Activated CD4-positive, alpha-beta T cell treated with anti-CD3 and anti-CD28 coated beads, Interleukin-2, Interleukin-6, amounts not matched to agents 100 ng/mL and 50 ng/mL, durations not matched to agents 16 hours and 8 hours (primary cell): ENCODE data around the gene PLEKHG1.

Experiments
- DNase-seq: peaks from one replicate; pipeline ENCODE4 v3.0.0-alpha.2; 2020

PLEKHG1 gene

DNA sequence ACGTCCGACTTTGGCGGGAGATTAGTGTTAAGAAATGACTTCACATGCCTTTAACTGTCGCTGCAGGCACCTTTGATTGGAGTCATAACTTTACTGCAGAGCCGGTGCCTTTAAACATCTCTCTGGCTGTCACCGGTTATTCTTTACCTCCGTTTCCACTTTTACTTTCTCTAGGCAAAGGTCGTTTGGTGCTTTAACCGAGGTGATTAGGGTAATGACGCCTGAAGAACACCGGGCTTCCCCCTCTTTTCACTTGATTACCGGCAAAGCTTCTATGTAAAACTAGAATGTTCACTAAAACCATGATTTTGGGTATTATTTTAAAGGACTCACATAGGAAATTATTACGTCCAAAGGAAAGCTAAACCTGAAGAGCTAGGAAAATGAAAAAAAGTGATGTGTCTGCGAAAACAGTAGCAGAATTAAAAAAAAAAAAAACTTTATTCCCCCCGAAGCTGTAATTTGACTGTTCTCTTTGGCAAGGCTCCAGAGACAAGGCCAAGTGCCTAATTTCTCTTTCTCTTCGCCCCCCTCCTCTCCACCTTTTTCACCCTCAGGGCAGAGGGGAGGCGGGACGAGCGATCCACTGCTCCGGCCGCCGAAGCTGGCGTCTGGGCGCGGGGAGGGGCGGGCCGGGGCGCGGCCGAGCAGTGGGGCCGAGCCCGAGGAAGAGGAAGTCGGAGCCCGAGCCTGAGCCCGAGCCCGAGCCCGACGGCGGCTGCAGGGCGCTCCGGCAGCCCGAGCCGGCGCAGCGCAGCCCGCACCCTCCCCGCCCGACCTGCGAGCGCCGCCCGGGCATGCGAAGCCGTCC is at the start of gene PLEKHG1:
TSS of gene PLEKHG1 (plus strand) at position 687 of the 811 bp plus-strand sequence. CDS start 133,797 bp downstream, outside the sequence.
- peak; percentile 74 for DNase-seq

DNA sequence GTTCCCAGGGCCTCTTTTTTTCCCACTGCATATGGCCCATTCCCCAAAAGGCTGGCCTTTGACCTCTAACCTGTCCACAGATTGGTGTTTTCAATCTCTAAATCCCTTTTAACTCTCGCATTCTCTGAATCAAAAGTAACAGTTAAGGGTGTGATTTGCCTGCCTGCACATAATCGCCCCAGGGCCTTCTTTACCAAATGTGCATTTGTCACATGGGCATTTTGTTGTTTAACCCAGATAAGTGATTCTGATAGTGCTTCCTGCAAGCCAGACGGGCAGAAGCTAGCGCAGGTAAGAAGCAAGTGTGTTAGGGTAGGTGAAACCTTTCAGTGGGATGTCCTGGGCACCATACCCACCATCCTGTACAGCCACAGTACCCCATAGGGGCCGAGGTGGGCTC is 49.4 kb upstream of the PLEKHG1 start:
- no peak for DNase-seq

DNA sequence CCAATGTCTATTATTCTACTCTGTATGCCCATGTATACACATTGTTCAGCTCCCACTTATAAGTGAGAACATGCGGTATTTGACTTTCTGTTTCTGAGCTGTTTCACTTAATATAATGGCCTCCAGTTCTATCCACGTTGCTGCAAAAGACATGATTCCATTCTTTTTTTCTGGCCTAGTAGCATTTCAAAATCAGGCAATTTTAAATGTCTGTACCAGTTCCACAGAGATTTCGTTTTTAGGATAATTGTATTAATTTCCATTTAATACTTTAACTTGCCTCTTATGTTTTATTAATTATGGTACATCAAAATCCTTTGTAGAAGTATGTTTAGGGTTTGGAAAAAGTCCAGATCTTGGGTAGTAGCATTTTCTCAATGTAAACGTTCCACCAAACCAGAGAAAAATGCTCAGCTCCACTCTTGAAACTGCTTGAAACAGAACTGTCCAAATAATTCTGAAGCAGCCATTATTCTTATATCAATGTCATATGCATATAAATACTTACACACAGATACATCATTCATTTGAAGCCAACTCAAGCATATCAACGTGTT is 42.6 kb upstream of the PLEKHG1 start:
- DNase-seq = no peak

DNA sequence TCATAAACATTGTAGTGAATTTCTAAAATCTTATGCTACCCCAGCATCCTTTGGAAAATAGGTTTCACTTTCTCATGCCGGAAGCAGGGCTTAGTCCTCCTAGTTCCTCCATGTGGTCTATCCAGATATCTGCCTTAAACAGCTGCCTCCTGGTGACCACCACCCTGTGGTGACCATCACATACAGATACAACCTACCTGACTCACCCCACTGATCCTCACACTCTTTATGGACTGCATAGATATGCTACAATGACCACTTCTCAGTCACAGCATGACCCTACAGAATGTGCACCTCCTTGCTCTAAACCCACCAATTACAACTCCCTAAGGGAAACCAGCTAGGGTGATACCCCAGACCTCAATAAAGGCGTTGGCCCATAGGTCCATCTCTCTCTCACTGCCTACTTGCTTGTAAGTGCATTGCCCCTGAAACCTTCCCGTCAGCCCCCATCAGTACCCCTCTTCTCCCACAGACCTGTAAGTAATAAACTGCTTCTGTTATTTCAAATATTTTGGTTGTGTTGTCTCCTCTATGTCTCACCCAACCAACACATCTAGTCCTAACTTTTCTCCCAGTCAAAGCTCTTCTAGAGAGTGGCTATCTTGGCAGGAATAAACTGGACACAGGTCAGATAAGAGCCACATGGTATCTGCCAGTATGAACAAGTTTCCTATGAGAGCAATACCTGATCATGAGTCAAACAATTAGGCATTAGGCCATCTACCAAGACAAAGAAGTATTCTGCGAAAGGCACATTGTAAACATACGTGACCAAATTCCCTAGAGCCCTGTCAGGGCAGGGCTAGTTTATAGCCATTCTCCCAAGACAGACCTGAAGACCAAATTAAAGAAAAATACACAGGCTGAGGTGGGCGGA is 39.4 kb upstream of the PLEKHG1 start:
- no peak for DNase-seq

DNA sequence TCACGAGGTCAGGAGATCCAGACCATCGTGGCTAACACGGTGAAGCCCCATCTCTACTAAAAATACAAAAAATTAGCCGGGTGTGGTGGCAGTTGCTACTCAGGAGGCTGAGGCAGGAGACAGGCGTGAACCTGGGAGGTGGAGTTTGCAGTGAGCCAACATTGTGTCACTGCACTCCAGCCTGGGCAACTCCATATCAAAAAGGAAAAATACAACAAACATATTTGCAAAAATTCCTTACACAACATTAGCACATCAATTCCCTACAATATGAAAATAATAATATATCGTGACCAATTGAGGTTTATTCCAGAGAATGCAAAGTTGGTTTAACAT is 38.8 kb upstream of the PLEKHG1 start:
- no peak for DNase-seq

DNA sequence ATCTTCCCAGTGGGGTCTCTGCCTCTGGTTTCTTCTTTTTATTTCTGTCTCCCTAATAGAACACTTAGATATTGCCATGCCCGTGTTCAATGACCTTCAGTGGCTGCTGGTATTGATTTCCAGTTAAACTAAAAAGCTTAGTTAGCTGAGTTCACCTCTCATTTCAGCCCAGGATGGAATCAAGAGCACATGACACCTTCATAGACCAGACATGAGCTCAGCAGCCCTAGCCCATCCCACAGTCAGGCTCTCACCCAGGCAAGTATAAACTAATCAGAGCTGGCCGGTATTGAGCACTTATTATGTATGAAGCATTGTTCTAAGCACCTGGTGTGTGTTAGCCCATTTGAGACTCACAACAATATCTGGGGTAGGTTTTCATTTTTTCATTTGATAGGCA is 33.7 kb upstream of the PLEKHG1 start:
- no peak for DNase-seq

DNA sequence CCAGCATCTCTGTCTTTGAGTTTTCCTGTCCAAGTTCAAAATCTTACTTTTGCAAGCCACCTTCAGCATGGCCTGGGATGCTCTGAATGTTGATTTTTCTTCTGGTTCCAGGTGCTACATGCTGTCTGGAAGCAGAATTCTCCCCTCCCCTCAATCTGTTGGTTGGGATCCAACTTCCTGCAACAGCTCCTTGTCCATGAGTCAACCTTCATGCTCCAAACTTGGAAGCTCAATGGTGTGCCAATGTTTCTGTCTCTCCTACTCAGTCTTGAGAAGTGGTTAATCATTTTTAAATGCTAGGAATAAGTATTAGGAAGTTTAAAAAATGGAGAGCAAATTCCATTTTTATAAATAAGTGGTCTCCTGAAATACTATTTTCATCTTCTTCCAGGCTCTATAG is 33.2 kb upstream of the PLEKHG1 start:
- DNase-seq = no peak

DNA sequence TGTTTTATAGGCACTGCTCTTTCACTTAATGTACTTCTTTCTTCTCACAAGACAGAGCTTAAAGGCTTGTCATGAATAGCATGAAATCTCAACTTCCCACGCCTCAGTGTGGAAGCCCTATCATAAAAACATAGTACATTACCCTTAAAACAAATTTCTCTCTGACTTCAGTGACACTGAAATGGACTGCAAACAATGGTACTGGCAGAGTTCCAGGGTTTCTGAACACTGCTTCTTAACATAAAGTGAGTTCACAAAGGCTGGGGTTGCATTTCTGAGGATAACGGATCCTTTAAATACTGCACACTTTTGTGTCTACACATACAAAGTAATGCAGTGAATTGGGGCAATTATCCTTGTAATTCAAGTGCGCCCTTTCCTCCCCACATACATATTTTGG is 32.3 kb upstream of the PLEKHG1 start:
- DNase-seq = no peak

DNA sequence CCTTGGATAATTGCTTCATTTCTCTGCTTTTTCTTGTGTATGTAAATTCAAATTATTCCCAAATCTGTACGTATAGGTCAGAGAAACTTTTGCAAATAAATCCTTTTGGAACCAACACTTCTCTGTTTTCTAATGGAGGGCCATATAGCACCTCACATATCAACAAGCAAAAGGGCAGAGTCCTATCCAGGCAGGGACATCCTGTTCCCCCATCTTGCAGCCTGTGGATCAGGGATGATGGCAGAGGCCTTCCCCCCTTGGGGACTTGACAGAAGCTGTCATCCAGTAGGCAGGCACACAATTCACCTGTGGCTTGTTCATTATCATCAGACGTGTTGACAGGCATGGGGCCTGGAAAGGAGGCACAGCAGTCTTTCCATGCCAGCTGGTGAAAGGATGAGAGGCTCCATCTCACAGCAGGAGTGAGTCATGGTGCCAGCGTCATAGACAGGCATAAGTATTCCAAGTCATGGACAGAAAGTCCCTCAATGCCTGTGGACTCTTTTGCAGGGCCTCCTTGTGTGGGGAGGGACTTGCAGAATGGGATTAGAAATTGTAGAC is 31.8 kb upstream of the PLEKHG1 start:
- DNase-seq = no peak

DNA sequence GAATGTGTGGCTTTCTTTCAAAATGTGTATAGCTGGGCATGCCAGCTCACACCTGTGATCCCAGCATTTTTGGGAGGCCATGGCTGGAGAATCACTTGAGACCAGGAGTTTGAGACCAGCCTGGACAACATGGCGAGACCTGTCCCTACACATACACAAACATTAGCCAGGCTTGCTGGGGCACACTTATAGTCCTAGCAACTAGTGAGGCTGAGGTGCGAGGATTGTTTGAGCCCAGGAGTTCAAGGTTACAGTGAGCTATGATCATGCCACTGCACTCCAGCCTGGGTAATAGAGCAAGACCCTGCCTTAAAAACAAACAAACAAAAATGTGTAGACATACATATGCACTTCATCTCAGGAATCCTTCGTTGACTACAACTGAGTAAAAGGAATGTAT is 31.1 kb upstream of the PLEKHG1 start:
- no peak for DNase-seq

DNA sequence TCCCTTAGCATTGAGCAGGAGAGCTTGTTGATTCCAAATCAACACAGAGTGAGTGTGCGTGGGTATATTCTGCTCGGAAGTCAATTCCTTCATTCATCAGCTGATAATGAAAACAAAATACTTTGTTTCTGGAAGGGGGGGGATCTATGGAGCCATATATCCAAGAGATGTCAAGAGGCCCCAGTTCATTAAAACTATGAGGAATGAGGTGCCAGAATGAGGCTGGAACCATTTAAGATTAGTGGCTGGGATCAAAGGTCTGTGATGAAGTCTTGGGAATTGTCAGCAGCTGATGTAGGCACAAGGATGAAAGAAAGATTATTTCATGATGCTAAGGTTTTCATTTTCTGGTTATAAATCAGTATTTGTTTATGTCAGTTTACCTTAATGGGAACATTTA is 30.5 kb upstream of the PLEKHG1 start:
- DNase-seq = no peak

DNA sequence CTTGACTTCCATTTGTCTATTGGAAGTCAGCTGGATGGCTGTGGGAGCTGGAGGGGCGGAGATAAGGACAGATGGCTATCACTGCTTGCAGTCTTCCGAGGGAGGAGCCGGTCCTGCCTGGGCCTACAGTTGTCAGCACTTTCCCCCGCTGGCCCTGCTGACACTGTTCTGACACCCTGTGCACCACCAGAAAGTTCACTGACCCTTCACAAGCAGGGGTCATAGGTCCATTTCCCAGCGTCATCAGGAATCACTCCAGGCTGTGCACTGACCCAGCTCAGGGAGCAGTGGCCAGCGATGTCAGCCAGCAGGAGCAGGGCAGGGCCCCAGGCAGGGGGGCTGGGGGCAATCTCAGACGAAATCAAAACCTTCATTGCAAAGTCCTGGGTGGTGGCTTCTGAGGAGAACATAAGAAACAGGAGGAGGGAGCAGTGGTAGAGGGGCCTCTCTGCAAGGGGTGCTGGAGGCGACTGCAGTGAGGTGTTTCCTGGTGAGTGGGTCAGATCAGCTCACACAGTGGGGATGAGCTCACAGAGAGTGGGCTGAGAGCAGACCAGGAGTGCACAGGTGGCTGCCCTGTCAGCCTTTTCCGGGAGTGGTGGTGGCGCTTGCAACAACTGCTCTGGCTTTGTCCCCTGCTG is 26.5 kb upstream of the PLEKHG1 start:
- no peak for DNase-seq

DNA sequence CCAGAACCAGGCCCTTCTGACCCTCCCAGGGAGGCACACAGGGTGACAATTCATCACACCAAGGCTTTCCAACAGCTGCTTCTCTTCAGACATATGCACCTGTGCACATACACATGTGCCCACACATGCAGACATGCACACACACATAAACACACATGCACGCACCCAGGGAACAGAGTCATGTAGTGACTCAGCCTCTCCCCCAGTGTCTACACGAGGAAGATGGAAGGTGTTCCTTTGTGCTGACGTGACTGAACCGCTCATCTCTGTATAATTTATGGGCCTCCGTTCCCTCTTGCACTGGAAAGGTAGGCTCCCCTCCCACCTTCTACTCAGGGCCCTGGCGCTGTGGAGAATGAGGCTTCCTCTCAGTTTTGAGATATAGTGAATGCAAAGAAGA is 23.8 kb upstream of the PLEKHG1 start:
- DNase-seq = no peak

DNA sequence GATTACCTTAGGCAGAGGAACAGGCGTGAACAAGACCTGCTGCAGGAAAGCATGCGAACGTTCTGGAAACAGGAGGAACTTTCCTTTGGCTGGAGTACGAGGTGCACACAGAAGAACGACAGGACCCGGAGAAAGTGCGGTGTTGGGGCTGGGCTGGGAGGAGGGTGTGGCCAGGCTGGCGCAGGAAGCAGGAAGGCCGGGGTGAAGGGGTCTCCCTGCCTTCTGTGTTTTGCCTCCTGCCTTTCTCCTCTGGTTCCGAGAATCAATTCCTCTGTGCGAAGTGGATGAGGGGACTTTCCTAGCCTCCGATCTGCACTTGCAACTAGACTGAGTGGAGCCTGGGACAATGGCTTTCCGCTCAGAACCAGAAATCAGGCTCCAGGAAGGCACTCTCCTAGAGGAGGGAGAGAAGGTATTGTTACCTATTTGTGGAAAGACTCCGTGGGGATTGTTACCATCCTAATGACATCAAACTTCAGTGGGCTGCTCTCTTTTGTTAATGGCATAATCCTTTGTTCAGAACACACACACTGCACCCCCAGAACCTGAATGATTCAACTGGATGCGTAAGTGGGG is 22.9 kb upstream of the PLEKHG1 start:
- no peak for DNase-seq

DNA sequence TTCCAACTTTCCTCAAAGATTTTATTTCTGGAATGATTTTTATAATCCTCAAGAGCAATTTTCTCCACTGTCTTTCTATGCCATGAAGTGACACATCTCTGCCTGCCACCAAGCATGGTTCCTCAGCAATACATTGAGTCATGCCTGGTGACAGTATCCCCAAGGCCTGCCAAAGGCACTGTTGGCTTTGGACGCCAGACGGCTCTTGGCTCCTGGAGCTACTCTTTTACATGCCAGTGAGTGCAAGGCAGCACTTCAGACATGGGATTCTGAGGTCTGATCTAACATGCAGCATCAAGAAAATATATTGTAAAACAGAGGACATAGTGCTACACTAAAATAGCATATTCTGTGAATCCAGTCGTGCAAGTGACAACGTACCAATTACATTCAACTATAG is 20.1 kb upstream of the PLEKHG1 start:
- DNase-seq = no peak

DNA sequence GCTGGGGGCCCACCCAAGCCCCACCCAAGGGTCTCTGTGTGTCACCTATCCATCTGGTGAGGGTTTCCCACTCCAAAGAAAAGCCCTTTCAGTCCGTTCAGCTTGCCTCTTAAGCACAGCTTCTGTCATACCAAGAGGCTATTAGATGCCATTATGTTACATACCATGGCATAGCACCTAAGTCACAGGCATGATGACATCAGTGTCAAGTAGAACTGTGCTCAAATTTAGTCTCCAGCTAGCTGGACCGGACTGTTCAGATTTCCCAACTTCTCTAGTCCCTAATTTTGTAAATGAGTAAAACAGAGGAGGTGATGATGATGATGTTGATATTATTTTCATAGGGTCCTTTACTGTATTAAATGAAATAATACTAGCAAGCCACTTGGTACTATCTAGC is 19.2 kb upstream of the PLEKHG1 start:
- no peak for DNase-seq

DNA sequence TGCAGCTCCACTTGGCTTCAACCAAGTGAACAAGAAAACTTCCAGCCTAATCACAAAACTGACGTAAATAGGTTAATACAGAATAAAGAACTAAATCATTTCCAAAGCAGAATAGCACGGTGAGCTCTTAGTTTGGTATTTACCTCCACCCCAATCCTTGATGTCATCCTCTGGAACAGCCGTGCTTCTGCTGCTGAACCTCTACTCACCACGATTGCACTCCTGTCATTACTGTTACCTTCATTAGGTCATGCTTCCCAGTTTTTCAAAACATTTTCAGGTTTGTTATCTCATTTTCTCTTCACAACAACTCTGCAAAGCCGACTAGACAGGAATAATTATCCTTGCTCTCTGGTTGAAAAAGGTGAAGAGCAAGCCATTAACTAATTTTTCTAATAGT is 15.6 kb upstream of the PLEKHG1 start:
- no peak for DNase-seq

DNA sequence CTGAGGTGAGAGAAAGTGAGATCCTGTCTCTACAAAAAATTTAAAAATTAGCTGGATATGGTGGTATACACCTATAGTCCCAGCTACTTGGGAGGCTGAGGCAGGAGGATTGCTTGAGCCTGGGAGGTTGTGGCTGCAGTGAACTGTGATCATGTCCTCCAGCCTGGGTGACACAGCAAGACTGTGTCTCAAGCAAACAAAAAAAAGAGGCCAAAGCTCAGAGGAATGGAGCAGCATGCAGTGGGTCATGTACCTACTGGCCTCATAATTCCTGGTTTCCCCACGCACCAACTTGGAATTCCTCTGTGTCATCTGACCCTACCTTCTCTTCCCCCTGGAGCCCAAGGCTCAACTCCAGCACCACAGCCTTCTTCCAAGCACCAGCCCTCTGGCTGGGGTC is 15.1 kb upstream of the PLEKHG1 start:
- no peak for DNase-seq

DNA sequence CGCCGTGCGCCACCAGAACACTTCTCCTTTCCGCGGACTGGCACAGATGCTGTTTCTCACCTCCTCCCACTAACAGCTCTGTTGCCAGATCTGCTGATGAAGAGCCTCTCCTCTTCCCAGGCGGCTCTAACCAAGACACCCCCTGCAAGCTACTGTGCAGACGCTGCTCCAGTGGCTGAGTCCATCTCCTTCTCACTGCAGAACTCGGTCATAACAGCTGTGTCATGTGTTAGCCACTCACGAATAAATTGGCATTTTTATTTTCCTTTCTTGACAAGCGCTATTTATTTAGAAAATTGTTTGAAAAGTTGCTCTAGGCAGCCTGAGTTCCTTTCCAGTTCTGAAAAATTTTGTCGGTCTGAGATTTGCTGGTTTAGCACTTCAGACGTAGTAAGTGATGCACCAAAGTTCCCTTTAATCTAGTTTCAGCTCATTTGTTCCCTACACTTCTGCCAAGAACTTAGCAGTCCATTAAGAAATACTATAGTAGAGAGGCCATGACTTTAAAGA is 12.8 kb upstream of the PLEKHG1 start:
- no peak for DNase-seq

DNA sequence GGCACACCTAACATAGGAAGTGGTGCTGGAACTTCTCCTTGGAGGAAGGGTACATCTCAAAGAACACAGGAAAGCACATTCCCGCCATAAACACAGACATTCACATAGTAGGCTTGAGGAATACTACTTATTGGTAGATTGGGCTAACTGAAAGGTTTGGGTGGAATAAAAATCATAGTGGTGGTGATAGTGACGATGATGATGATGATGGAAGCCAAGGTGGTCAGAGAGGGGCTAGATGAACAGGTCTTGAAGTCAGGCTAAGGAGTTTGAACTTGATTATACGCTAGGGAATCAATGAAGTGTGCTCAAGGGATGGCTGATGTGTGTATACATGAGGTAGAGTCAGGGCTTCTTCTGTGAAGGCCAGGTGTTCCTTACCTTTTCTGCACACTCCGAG is 12.0 kb upstream of the PLEKHG1 start:
- DNase-seq = no peak

DNA sequence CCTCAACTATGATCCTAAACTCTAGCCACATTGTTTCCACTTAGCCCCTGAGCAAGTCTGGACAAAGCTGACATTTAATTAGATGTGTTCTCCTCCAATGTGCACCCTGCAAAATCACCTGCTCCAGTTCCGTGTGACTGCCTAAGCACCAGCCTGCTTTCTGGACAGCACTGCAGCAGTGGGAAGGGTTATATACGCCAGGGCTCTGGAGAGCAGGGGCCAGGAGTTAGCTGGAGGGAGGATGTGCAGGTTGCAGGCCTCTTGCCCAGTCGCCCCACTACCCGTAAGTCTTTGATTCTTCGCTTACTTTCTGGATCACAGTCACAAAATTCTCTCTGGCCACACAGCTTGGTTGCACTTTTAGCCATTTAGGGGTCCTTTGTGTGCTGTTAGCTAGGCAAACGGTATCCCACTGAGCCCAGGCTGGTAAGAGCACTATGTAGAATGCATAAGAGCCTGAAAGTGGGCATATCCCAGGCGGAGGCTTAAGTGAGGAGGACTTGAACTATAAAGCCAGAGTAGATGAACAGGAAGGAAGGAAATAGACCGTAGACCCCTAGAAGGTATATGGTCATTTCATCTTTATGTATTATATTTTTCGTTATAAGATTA is 10.7 kb upstream of the PLEKHG1 start:
- no peak for DNase-seq

DNA sequence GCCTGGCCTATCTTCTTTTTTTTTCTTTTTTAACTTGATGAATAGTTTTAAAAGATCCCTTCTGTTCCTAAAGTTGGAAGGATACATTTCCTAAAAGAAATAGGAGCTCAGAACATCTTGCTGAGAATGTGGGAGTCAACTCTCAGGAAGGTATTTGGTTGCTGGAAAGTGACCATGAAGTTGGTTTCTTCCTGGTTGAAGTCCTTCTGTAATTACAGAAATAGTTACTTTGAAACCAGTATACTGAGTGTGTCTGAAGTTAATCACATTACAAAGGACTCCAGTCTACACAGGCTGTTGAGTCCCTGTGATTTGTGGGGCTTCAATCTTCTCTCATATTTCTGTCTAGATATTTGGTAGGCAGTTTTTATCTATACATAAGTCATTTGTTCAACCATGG is 9.8 kb upstream of the PLEKHG1 start:
- DNase-seq = no peak
